Natural killer cell (primary cell): ENCODE data around the gene PRB2. TPM values are rescaled to one million over a fixed set of nuclear protein-coding genes. Genes with fewer than 3 reads are reported as not detected.
"Not testable (repeated sequence)": the region's sequence is repeated elsewhere in the genome, so short reads cannot be mapped to it uniquely, and the experiment has no call there.

Source experiments
- ATAC-seq, 3 donors: fragments of 150-1000 bp in 2 of 3; fragments of 200-7000 bp in 1 of 3; cut with Tn5 transposase; 1 replicate in 1 of 3; 2 replicates in 2 of 3; pipeline ENCODE4 v1.10.0; 2021; ENCODE audit warnings: mild to moderate bottlenecking in 2 of 3, moderate library complexity in 2 of 3
- DNase-seq, 2 donors: peaks; one replicate each; pipeline versions ENCODE4 v3.0.0 to v3.0.0-alpha.2; 2013 to 2021; ENCODE audit warnings: mixed read lengths in 1 of 2
- H3K27ac ChIP-seq: one replicate; pipeline ENCODE4 v1.5.1; 2013; ENCODE audit warnings: mild to moderate bottlenecking, low read length
- H3K27me3 ChIP-seq: one replicate; pipeline ENCODE4 v1.6.1; 2013; ENCODE audit warnings: low read length; ENCODE audit not compliant: control insufficient read depth, insufficient read depth
- H3K36me3 ChIP-seq: one replicate; pipeline ENCODE4 v1.6.1; 2013; ENCODE audit warnings: low read length; ENCODE audit not compliant: control insufficient read depth, insufficient read depth
- H3K4me1 ChIP-seq: one replicate; pipeline ENCODE4 v1.6.1; 2013; ENCODE audit warnings: low read length; ENCODE audit not compliant: control insufficient read depth, insufficient read depth
- H3K4me3 ChIP-seq: one replicate; pipeline ENCODE4 v1.5.1; 2013; ENCODE audit warnings: low read length
- H3K9me3 ChIP-seq: one replicate; pipeline ENCODE4 v1.6.1; 2013; ENCODE audit warnings: low read length; ENCODE audit not compliant: control insufficient read depth, insufficient read depth
- H3K27ac Mint-ChIP-seq, 2 donors: one replicate each; pipeline ENCODE4 v1.8.0; 2022; ENCODE audit warnings: mild to moderate bottlenecking in 2 of 2, mixed read lengths in 2 of 2, moderate library complexity in 1 of 2
- H3K27me3 Mint-ChIP-seq, 2 donors: one replicate each; pipeline ENCODE4 v1.8.0; 2022; ENCODE audit warnings: low read depth in 2 of 2, mixed read lengths in 2 of 2
- H3K36me3 Mint-ChIP-seq: one replicate; pipeline ENCODE4 v1.8.0; 2022; ENCODE audit warnings: mixed read lengths
- H3K4me1 Mint-ChIP-seq, 2 donors: one replicate each; pipeline ENCODE4 v1.8.0; 2022; ENCODE audit warnings: mixed read lengths in 2 of 2
- H3K4me3 Mint-ChIP-seq: one replicate; pipeline ENCODE4 v1.8.0; 2022; ENCODE audit warnings: mild to moderate bottlenecking, moderate library complexity, mixed read lengths
- H3K9me3 Mint-ChIP-seq, 2 donors: one replicate each; pipeline ENCODE4 v1.8.0; 2022; ENCODE audit warnings: mixed read lengths in 2 of 2
- CTCF ChIP-seq: fragments of 200-600 bp; IDR thresholded peaks from one replicate; pipeline ENCODE4 v1.8.0; 2022; ENCODE audit warnings: antibody characterized with exemption
- WGBS: methylation state at CpG from one replicate; pipeline ENCODE4 v1.1.7; 2013; ENCODE audit warnings: missing lambda C conversion rate; ENCODE audit not compliant: insufficient coverage; 5-methylcytosine and 5-hydroxymethylcytosine counted together
- intact Hi-C: fragments of 100-400 bp; cut with micrococcal nuclease; formaldehyde crosslinking; loops from one replicate; pipeline ENCODE4 v1.14.2; 2022
- total RNA-seq, 4 donors: library from RNA; stranded (reverse); fragments of 120-200 nt in 1 of 4; gene quantifications; one replicate each; pipeline versions ENCODE4 v1.2.3 to v1.2.4, GENCODE V29; 2013 to 2022

Gene PRB2
- total RNA-seq, 3 donors from 2014 or later (not counting 1 experiment from before 2014, with no cell fraction given) = not detected

DNA sequence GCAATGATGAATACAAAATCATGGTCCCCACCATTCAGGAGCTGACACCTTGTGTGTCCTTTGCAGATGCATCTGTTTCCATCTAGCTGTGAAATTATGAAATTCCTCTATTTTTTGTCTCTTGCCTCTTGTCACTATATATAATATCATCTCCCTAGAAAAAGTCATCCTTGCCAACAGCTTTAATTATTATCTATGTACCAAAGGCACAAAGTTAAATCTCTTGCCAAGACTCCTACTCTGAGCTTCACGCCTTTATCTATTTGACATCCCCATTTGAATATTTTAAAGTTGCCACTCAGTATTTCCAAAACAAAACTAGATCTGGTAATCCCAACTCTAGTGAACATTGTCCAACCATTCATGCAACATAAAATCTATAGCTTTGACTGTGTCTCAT lies 32.0 kb upstream of the PRB2 start:
- H3K4me3 ChIP-seq = no peak overlapping the region
- H3K27ac ChIP-seq = no peak overlapping the region
- ATAC-seq (no peak), DNase-seq (no peak)
- intact Hi-C loops = no loop called here
- TF ChIP-seq CTCF = no peak
- no peaks in the 10 kb centered on the region for H3K27me3 ChIP-seq
- no peaks in the 10 kb centered on the region for H3K36me3 Mint-ChIP-seq
- no peaks in the 10 kb centered on the region for H3K36me3 ChIP-seq
- no peaks in the 10 kb centered on the region for H3K4me1 ChIP-seq
- H3K4me3 Mint-ChIP-seq = no peak overlapping the region
- no peak overlapping the region for H3K27ac Mint-ChIP-seq
- H3K9me3 ChIP-seq = no peaks in the 10 kb centered on the region
- peaks cover 0 to 14% of the 10 kb centered on the region in 2 donors for H3K27me3 Mint-ChIP-seq
- peaks cover 6% of the 10 kb centered on the region in 2 donors for H3K9me3 Mint-ChIP-seq
- 89% methylated on average over 1 of the region's 1 CpG for WGBS
- H3K4me1 Mint-ChIP-seq = no peaks in the 10 kb centered on the region

- Histone ChIP-seq H3K36me3 (no peaks in the 10 kb centered on the region), H3K4me1 (no peaks in the 10 kb centered on the region), H3K9me3 (peaks cover 3% of the 10 kb centered on the region), H3K27ac (no peak overlapping the region), H3K27me3 (no peaks in the 10 kb centered on the region), H3K4me3 (no peak overlapping the region)
- Mint-ChIP-seq H3K4me1 (no peaks in the 10 kb centered on the region), H3K27ac (no peak overlapping the region), H3K36me3 (peaks cover 11% of the 10 kb centered on the region), H3K9me3 (peaks cover 3 to 7% of the 10 kb centered on the region in 2 donors), H3K4me3 (no peak overlapping the region), H3K27me3 (peaks cover 0 to 13% of the 10 kb centered on the region in 2 donors)
- DNase-seq (no peak), ATAC-seq (no peak)
- no peak for TF ChIP-seq CTCF
- intact Hi-C loops = no loop called here
Observed at GRCh38 chr12:11412731-11413130, 17.4 kb upstream of the PRB2 start.

- no peak for TF ChIP-seq CTCF
- peaks cover 3% of the 10 kb centered on the region for H3K9me3 ChIP-seq
- intact Hi-C loops = no loop called here
- Mint-ChIP-seq H3K27ac (no peak overlapping the region), H3K4me3 (no peak overlapping the region), H3K27me3 (peaks cover 0 to 8% of the 10 kb centered on the region in 2 donors), H3K4me1 (no peaks in the 10 kb centered on the region), H3K36me3 (peaks cover 8% of the 10 kb centered on the region), H3K9me3 (peaks cover 3 to 4% of the 10 kb centered on the region in 2 donors)
- ATAC-seq = no peak
- H3K27me3 ChIP-seq = no peaks in the 10 kb centered on the region
- no peak overlapping the region for H3K27ac ChIP-seq
- no peak overlapping the region for H3K4me3 ChIP-seq
- no peak for DNase-seq
- H3K4me1 ChIP-seq = no peaks in the 10 kb centered on the region
- 100% methylated on average over 1 of the region's 6 CpGs for WGBS
- H3K36me3 ChIP-seq = no peaks in the 10 kb centered on the region
Observed at GRCh38 chr12:11408096-11408495, 12.7 kb upstream of the PRB2 start.

DNA sequence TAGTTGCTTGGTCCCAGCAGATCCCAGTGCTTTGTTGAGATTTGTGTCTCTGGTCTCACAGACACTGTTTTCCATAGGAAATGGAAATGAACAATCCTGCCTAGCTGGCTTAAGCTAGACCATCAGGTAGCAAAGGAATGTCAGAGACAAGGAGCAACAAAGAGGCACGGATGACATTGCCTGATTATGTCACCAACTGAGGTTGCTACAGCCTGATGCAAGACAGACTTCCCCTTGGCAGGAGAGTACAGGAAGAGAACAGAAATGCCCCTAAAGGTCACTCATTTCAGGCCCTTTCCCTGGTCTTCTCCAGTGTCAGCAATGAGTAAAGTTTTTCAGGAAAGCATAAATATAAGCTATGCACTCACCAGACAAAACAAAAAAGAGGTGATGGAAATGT lies 2.0 kb upstream of the PRB2 start:
- Mint-ChIP-seq H3K27ac (no peak overlapping the region), H3K4me3 (no peak overlapping the region), H3K27me3 (peaks cover 0 to 4% of the 10 kb centered on the region in 2 donors), H3K36me3 (no peaks in the 10 kb centered on the region), H3K4me1 (no peaks in the 10 kb centered on the region), H3K9me3 (no peaks in the 10 kb centered on the region)
- H3K4me1 ChIP-seq = no peaks in the 10 kb centered on the region
- no peaks in the 10 kb centered on the region for H3K36me3 ChIP-seq
- DNase-seq (no peak), ATAC-seq (no peak)
- H3K27me3 ChIP-seq = no peaks in the 10 kb centered on the region
- no peak overlapping the region for H3K4me3 ChIP-seq
- 68% methylated on average over 1 of the region's 1 CpG for WGBS
- H3K27ac ChIP-seq = no peak overlapping the region
- intact Hi-C loops = no loop called here
- TF ChIP-seq CTCF = no peak
- H3K9me3 ChIP-seq = no peaks in the 10 kb centered on the region

GRCh38 chr12:11391456-11391855 lies 3.9 kb downstream of the PRB2 start:
- H3K36me3 Mint-ChIP-seq, H3K27ac Mint-ChIP-seq, H3K36me3 ChIP-seq, H3K4me3 ChIP-seq, H3K27ac ChIP-seq, H3K4me1 Mint-ChIP-seq, H3K9me3 Mint-ChIP-seq, DNase-seq, H3K27me3 ChIP-seq, ATAC-seq, H3K4me1 ChIP-seq, H3K27me3 Mint-ChIP-seq, H3K4me3 Mint-ChIP-seq, H3K9me3 ChIP-seq, intact Hi-C loops: not testable (repeated sequence)
- WGBS = 68% methylated on average over 1 of the region's 3 CpGs

GRCh38 chr12:11377420-11377819 lies 17.9 kb downstream of the PRB2 start:
- H3K27ac ChIP-seq, H3K36me3 ChIP-seq, intact Hi-C loops, H3K4me3 Mint-ChIP-seq, H3K4me3 ChIP-seq, H3K27me3 ChIP-seq, H3K27me3 Mint-ChIP-seq, ATAC-seq, DNase-seq, H3K9me3 ChIP-seq, H3K4me1 ChIP-seq, H3K27ac Mint-ChIP-seq, H3K4me1 Mint-ChIP-seq: not testable (repeated sequence)
- 81% methylated on average over 3 of the region's 3 CpGs for WGBS
- peaks cover 36% of the 10 kb centered on the region for H3K36me3 Mint-ChIP-seq
- peaks cover 9 to 21% of the 10 kb centered on the region in 2 donors for H3K9me3 Mint-ChIP-seq
